CD14-positive monocyte (primary cell): ENCODE data around the gene JAK1. TPM values are rescaled to one million over a fixed set of nuclear protein-coding genes. Genes with fewer than 3 reads are reported as not detected.
"Not testable (repeated sequence)": the region's sequence is repeated elsewhere in the genome, so short reads cannot be mapped to it uniquely, and the experiment has no call there.

Experiments
- DNase-seq, 3 donors: peaks; one replicate each; pipeline ENCODE4 v3.0.0-alpha.2; 2011 to 2022
- H2AFZ ChIP-seq: 2 replicates; pipeline ENCODE4 v1.6.0; 2012; ENCODE audit warnings: mild to moderate bottlenecking, low read depth, low read length, inconsistent platforms; ENCODE audit not compliant: insufficient read depth, poor library complexity, severe bottlenecking
- H3K27ac ChIP-seq, 2 donors: 1 replicate in 1 of 2; 2 replicates in 1 of 2; pipeline ENCODE4 v1.5.1; 2012 to 2013; ENCODE audit warnings: low read length in 2 of 2, control low read depth in 1 of 2, inconsistent platforms in 1 of 2, low read depth in 1 of 2, mild to moderate bottlenecking in 1 of 2
- H3K27me3 ChIP-seq, 2 donors: one replicate each; pipeline versions ENCODE4 v1.6.0 to v1.6.1; 2011 to 2013; ENCODE audit warnings: low read length in 2 of 2; ENCODE audit not compliant: control insufficient read depth in 2 of 2, insufficient read depth in 2 of 2
- H3K36me3 ChIP-seq, 2 donors: replicated peaks in 1 of 2; 1 replicate in 1 of 2; 2 replicates in 1 of 2; pipeline versions ENCODE4 v1.5.1 to v1.6.1; 2012 to 2013; ENCODE audit warnings: low read length in 2 of 2, control low read depth in 1 of 2, inconsistent platforms in 1 of 2, mild to moderate bottlenecking in 1 of 2; ENCODE audit not compliant: insufficient read depth in 2 of 2, control insufficient read depth in 1 of 2
- H3K4me1 ChIP-seq, 2 donors: 1 replicate in 1 of 2; 2 replicates in 1 of 2; pipeline versions ENCODE4 v1.5.1 to v1.6.1; 2012 to 2013; ENCODE audit warnings: low read length in 2 of 2, control low read depth in 1 of 2, inconsistent platforms in 1 of 2, mild to moderate bottlenecking in 1 of 2, moderate library complexity in 1 of 2; ENCODE audit not compliant: insufficient read depth in 2 of 2, control insufficient read depth in 1 of 2
- H3K4me2 ChIP-seq: replicated peaks from 2 replicates; pipeline ENCODE3; 2012; ENCODE audit warnings: low read length, moderate library complexity, mild to moderate bottlenecking; ENCODE audit not compliant: poor library complexity, severe bottlenecking; ENCODE audit errors: extremely low read depth
- H3K4me3 ChIP-seq, 3 experiments: fragments of 200-600 bp in 1 of 3; sonication (generic) in 1 of 3; replicated peaks in 1 of 3; 1 replicate in 2 of 3; 2 replicates in 1 of 3; pipeline ENCODE4 v1.5.1; 2011 to 2013; ENCODE audit warnings: low read length in 3 of 3, mild to moderate bottlenecking in 3 of 3, control low read depth in 2 of 3, low read depth in 2 of 3, inconsistent platforms in 1 of 3, moderate library complexity in 1 of 3
- H3K79me2 ChIP-seq: 2 replicates; pipeline ENCODE4 v1.6.0; 2012; ENCODE audit warnings: mild to moderate bottlenecking, control low read depth, inconsistent platforms, low read length, moderate library complexity; ENCODE audit not compliant: insufficient read depth
- H3K9ac ChIP-seq: 2 replicates; pipeline ENCODE4 v1.6.0; 2017; ENCODE audit warnings: low read length, mild to moderate bottlenecking; ENCODE audit not compliant: insufficient read depth, poor library complexity, severe bottlenecking
- H3K9me3 ChIP-seq, 2 donors: replicated peaks in 1 of 2; 1 replicate in 1 of 2; 2 replicates in 1 of 2; pipeline versions ENCODE4 v1.5.1 to v1.6.1; 2012 to 2013; ENCODE audit warnings: low read length in 2 of 2, control low read depth in 1 of 2; ENCODE audit not compliant: control insufficient read depth in 1 of 2, insufficient read depth in 1 of 2
- H4K20me1 ChIP-seq: 2 replicates; pipeline ENCODE4 v1.6.0; 2012; ENCODE audit warnings: mild to moderate bottlenecking, low read length, control low read depth, moderate library complexity; ENCODE audit not compliant: insufficient read depth
- H3K27ac Mint-ChIP-seq, 7 donors: one replicate each; pipeline ENCODE4 v1.8.0; 2020; ENCODE audit warnings: mild to moderate bottlenecking in 7 of 7, mixed read lengths in 7 of 7, moderate library complexity in 6 of 7, inconsistent platforms in 2 of 7
- H3K27me3 Mint-ChIP-seq, 3 donors: one replicate each; pipeline ENCODE4 v1.8.0; 2021 to 2022; ENCODE audit warnings: low read depth in 3 of 3, mild to moderate bottlenecking in 3 of 3, mixed read lengths in 3 of 3, moderate library complexity in 3 of 3, inconsistent platforms in 1 of 3
- H3K36me3 Mint-ChIP-seq, 2 donors: one replicate each; pipeline ENCODE4 v1.8.0; 2020; ENCODE audit warnings: mixed read lengths in 2 of 2, inconsistent platforms in 1 of 2, mild to moderate bottlenecking in 1 of 2
- H3K4me1 Mint-ChIP-seq: one replicate; pipeline ENCODE4 v1.8.0; 2020; ENCODE audit warnings: mild to moderate bottlenecking, mixed read lengths
- H3K4me3 Mint-ChIP-seq, 2 donors: one replicate each; pipeline ENCODE4 v1.8.0; 2020; ENCODE audit warnings: mild to moderate bottlenecking in 2 of 2, mixed read lengths in 2 of 2, moderate library complexity in 1 of 2
- H3K9me3 Mint-ChIP-seq, 7 donors: one replicate each; pipeline ENCODE4 v1.8.0; 2020 to 2022; ENCODE audit warnings: mixed read lengths in 7 of 7, mild to moderate bottlenecking in 6 of 7, moderate library complexity in 6 of 7, inconsistent platforms in 2 of 7
- CTCF ChIP-seq: fragments of 200-600 bp; IDR thresholded peaks from one replicate; pipeline ENCODE4 v1.8.0; 2022; ENCODE audit warnings: antibody characterized with exemption, mild to moderate bottlenecking
- whole genome bisulfite sequencing: methylation state at CpG from one replicate; pipeline ENCODE4 v1.1.5; 2013; ENCODE audit warnings: missing lambda C conversion rate; ENCODE audit not compliant: insufficient coverage; 5-methylcytosine and 5-hydroxymethylcytosine counted together
- intact Hi-C, 2 donors: fragments of 100-400 bp; cut with micrococcal nuclease; formaldehyde crosslinking; loops; one replicate each; pipeline versions ENCODE4 v1.15.0 to v1.15.1; 2023
- polyA plus RNA-seq, 3 donors: library from polyadenylated mRNA; depleted of rRNA in 1 of 3; unstranded in 2 of 3; stranded (reverse) in 1 of 3; fragments of 300-500 nt in 2 of 3; fragments of >200 nt in 1 of 3; fragmentation: Illumina TruSeq in 2 of 3; gene quantifications; 1 replicate in 2 of 3; 2 replicates in 1 of 3; pipeline ENCODE4 v1.2.3, GENCODE V29; 2012 to 2021

JAK1 gene
- polyA plus RNA-seq, 3 donors = 43.1 to 76.2 (median 72.6) TPM

- H3K4me2 ChIP-seq = peak overlapping the region; percentile 74
- H2AFZ ChIP-seq = peak overlapping the region; percentile 63
- 71% methylated on average over 8 of the region's 12 CpGs for WGBS
- peaks cover 0 to 7% of the 10 kb centered on the region in 2 donors for H3K27me3 ChIP-seq
- peak overlapping the region; percentile 70 to 74 for H3K27ac ChIP-seq
- peak overlapping the region; percentile 49 to 75 (median 53) for H3K4me3 ChIP-seq
- intact Hi-C loops = loop anchor here (5.0 to 10.0 kb wide), 4 partner anchors 35 to 95 kb away; partner anchors contain the start of gene JAK1 (in 2 of the 2)
- H3K36me3 ChIP-seq = no peaks in the 10 kb centered on the region
- TF ChIP-seq CTCF = no peak
- H3K36me3 Mint-ChIP-seq = peaks cover 6 to 8% of the 10 kb centered on the region in 2 donors
- H3K4me1 ChIP-seq = peaks cover 24 to 26% of the 10 kb centered on the region in 2 donors
- H3K4me1 Mint-ChIP-seq = peaks cover 27% of the 10 kb centered on the region
- H3K79me2 ChIP-seq = no peaks in the 10 kb centered on the region
- no peak for DNase-seq
- H3K4me3 Mint-ChIP-seq = peak overlapping the region; percentile 81 to 94
- H4K20me1 ChIP-seq = no peaks in the 10 kb centered on the region
- H3K9ac ChIP-seq = peak overlapping the region; percentile 87
- peak overlapping the region; percentile 84 to 94 (median 92) for H3K27ac Mint-ChIP-seq
- H3K27me3 Mint-ChIP-seq = peaks cover 4 to 17% (median 15%) of the 10 kb centered on the region in 3 donors
- H3K9me3 ChIP-seq = peaks cover 0 to 3% of the 10 kb centered on the region in 2 donors
- peaks cover 4 to 13% (median 8%) of the 10 kb centered on the region in 7 donors for H3K9me3 Mint-ChIP-seq
Measured at GRCh38 chr1:65002156-65002507, 35.8 kb upstream of the JAK1 start.

- WGBS = 6% methylated on average over 15 of the region's 18 CpGs
- no peaks in the 10 kb centered on the region for H4K20me1 ChIP-seq
- Mint-ChIP-seq H3K27me3 (peaks cover 4 to 17% (median 15%) of the 10 kb centered on the region in 3 donors), H3K27ac (peak overlapping the region; percentile 89 to 94 (median 92)), H3K4me3 (peak overlapping the region; percentile 81 to 94), H3K9me3 (peaks cover 4 to 13% (median 8%) of the 10 kb centered on the region in 7 donors), H3K36me3 (peaks cover 6 to 8% of the 10 kb centered on the region in 2 donors), H3K4me1 (peaks cover 27% of the 10 kb centered on the region)
- peak; percentile 85 to 94 (median 87) for DNase-seq
- peak overlapping the region; percentile 18 for H2AFZ ChIP-seq
- H3K4me1 ChIP-seq = peaks cover 24 to 26% of the 10 kb centered on the region in 2 donors
- TF ChIP-seq CTCF = peak; percentile 27
- no peaks in the 10 kb centered on the region for H3K36me3 ChIP-seq
- H3K27ac ChIP-seq = peak overlapping the region in 1 of 2 donors; percentile 74
- H3K9ac ChIP-seq = peak overlapping the region; percentile 27
- H3K4me2 ChIP-seq = peak overlapping the region; percentile 74
- H3K9me3 ChIP-seq = peaks cover 0 to 3% of the 10 kb centered on the region in 2 donors
- intact Hi-C loops = loop anchor here (5.0 to 10.0 kb wide), 4 partner anchors 34 to 94 kb away; partner anchors contain the start of gene JAK1 (in 2 of the 2)
- H3K27me3 ChIP-seq = peaks cover 0 to 7% of the 10 kb centered on the region in 2 donors
- peak overlapping the region in 2 of 3 experiments; percentile 6 to 75 for H3K4me3 ChIP-seq
- no peaks in the 10 kb centered on the region for H3K79me2 ChIP-seq
Measured at GRCh38 chr1:65001231-65001792, 35.0 kb upstream of the JAK1 start.

- H3K36me3 Mint-ChIP-seq, H3K79me2 ChIP-seq, H2AFZ ChIP-seq, H3K36me3 ChIP-seq, H3K4me3 ChIP-seq, H3K9ac ChIP-seq, H3K9me3 ChIP-seq, H3K4me3 Mint-ChIP-seq, H3K27me3 ChIP-seq, H3K27ac ChIP-seq, intact Hi-C loops, H3K27ac Mint-ChIP-seq, H4K20me1 ChIP-seq, H3K4me2 ChIP-seq: not testable (repeated sequence)
- WGBS = 60% methylated on average over 1 of the region's 4 CpGs
- peak in 1 of 3 donors; percentile 22 for DNase-seq
- H3K4me1 Mint-ChIP-seq = peaks cover 24% of the 10 kb centered on the region
- H3K9me3 Mint-ChIP-seq = peaks cover 4 to 14% (median 8%) of the 10 kb centered on the region in 7 donors
- H3K4me1 ChIP-seq = peaks cover 23% of the 10 kb centered on the region in 2 donors
- H3K27me3 Mint-ChIP-seq = peaks cover 0 to 13% (median 8%) of the 10 kb centered on the region in 3 donors
Measured at GRCh38 chr1:64998425-64998948, 32.1 kb upstream of the JAK1 start.
